NB4 (cell line): ENCODE results near the gene UPP2.

Experiments used
- CTCF ChIP-seq: IDR thresholded peaks from one replicate; pipeline ENCODE4 v1.5.1; 2012; ENCODE audit warnings: low read depth, low read length
- POLR2A ChIP-seq: IDR thresholded peaks from 2 replicates; pipeline ENCODE4 v1.6.1; 2011; ENCODE audit warnings: mild to moderate bottlenecking; ENCODE audit not compliant: insufficient read length; ENCODE audit errors: extremely low read depth

GRCh38 chr2:158128168-158128973 is 26.7 kb downstream of the UPP2 start:
- TF ChIP-seq CTCF (no peak), POLR2A (no peak)
